RCC 7860 (cell line): ENCODE results near the gene MAPKAP1.

Experiments used
- DNase-seq: peaks from one replicate; pipeline ENCODE4 v3.0.0-alpha.2; 2015; ENCODE audit warnings: low spot score
- FAIRE-seq: peaks from 2 replicates; lab custom pipeline; 2012; peaks lifted over from hg19 to GRCh38; lab: Jason Lieb, UNC

MAPKAP1 gene

GRCh38 chr9:125706651-125707471 is at the start of gene MAPKAP1:
TSS of gene MAPKAP1 (minus strand) at chr9:125707208. CDS start at chr9:125672574, 34,634 bp downstream.
- FAIRE-seq (no peak), DNase-seq (peak; percentile 92)

- peak; percentile 21 for FAIRE-seq
- DNase-seq, result no peak
These were observed 49.5 kb upstream of the MAPKAP1 start for GRCh38 chr9:125756518-125756917.

GRCh38 chr9:125755340-125755739 is 48.3 kb upstream of the MAPKAP1 start:
- DNase-seq (no peak), FAIRE-seq (no peak)

GRCh38 chr9:125754096-125754495 is 47.1 kb upstream of the MAPKAP1 start:
- DNase-seq, result no peak
- FAIRE-seq, result peak; percentile 62

- FAIRE-seq (no peak), DNase-seq (no peak)
These were observed 45.1 kb upstream of the MAPKAP1 start for GRCh38 chr9:125752070-125752628.

- no peak for DNase-seq
- FAIRE-seq, result no peak
These were observed 43.6 kb upstream of the MAPKAP1 start for GRCh38 chr9:125750627-125751011.

GRCh38 chr9:125749951-125750626 is 43.1 kb upstream of the MAPKAP1 start:
- peak; percentile 24 for FAIRE-seq
- no peak for DNase-seq

GRCh38 chr9:125749287-125749935 is 42.4 kb upstream of the MAPKAP1 start:
- no peak for DNase-seq
- no peak for FAIRE-seq

GRCh38 chr9:125748446-125749099 is 41.6 kb upstream of the MAPKAP1 start:
- no peak for DNase-seq
- no peak for FAIRE-seq

GRCh38 chr9:125747765-125748445 is 40.9 kb upstream of the MAPKAP1 start:
- DNase-seq (no peak), FAIRE-seq (no peak)

GRCh38 chr9:125747053-125747764 is 40.2 kb upstream of the MAPKAP1 start, which contains the start of gene PBX3:
TSS of gene PBX3 (plus strand) at chr9:125747373.
- DNase-seq (peak; percentile 57), FAIRE-seq (no peak)

GRCh38 chr9:125746774-125747052 is 39.7 kb upstream of the MAPKAP1 start:
- DNase-seq (no peak), FAIRE-seq (no peak)

- FAIRE-seq (peak; percentile 83), DNase-seq (peak; percentile 98)
These were observed 39.2 kb upstream of the MAPKAP1 start for GRCh38 chr9:125746017-125746773.

GRCh38 chr9:125745682-125746016 is 38.6 kb upstream of the MAPKAP1 start:
- FAIRE-seq (no peak), DNase-seq (no peak)

- no peak for FAIRE-seq
These were observed 38.0 kb upstream of the MAPKAP1 start for GRCh38 chr9:125745018-125745417.

GRCh38 chr9:125744616-125745015 is 37.6 kb upstream of the MAPKAP1 start:
- peak; percentile 93 for FAIRE-seq

More at GRCh38 chr9:125745018-125745417, 38.0 kb upstream of the MAPKAP1 start:
- DNase-seq, result no peak

GRCh38 chr9:125743682-125744428 is 36.8 kb upstream of the MAPKAP1 start:
- peak; percentile 91 for FAIRE-seq
- peak; percentile 86 for DNase-seq

More at GRCh38 chr9:125744616-125745015, 37.6 kb upstream of the MAPKAP1 start:
- DNase-seq, result peak; percentile 85

GRCh38 chr9:125742657-125743056 is 35.6 kb upstream of the MAPKAP1 start:
- no peak for FAIRE-seq
- DNase-seq, result no peak
